OCI-LY1 (cell line): Measurements from ENCODE around the gene OR9A2.

Experiments
- H2AFZ ChIP-seq: fragments of 200-600 bp; sonication (generic), shearing (Covaris generic); 2 replicates; pipeline ENCODE4 v1.6.0; 2014; ENCODE audit warnings: antibody characterized with exemption, mild to moderate bottlenecking, low read length
- H3F3A ChIP-seq: fragments of 200-600 bp; sonication (generic), shearing (Covaris generic); 2 replicates; pipeline ENCODE4 v1.6.0; 2014; ENCODE audit warnings: mild to moderate bottlenecking, antibody characterized with exemption, low read length, moderate library complexity; ENCODE audit not compliant: insufficient read depth
- H3K27ac ChIP-seq: fragments of 200-600 bp; sonication (generic); 2 replicates; pipeline ENCODE4 v1.5.1; 2014; ENCODE audit warnings: low read length, mixed run types, mild to moderate bottlenecking, low read depth; ENCODE audit not compliant: poor library complexity, severe bottlenecking
- H3K27me3 ChIP-seq: fragments of 200-600 bp; sonication (generic); 2 replicates; pipeline ENCODE4 v1.6.0; 2014; ENCODE audit warnings: antibody characterized with exemption, mild to moderate bottlenecking, low read length, moderate library complexity; ENCODE audit not compliant: insufficient read depth
- H3K36me3 ChIP-seq: fragments of 200-600 bp; sonication (generic); 2 replicates; pipeline ENCODE4 v1.6.1; 2014; ENCODE audit warnings: mild to moderate bottlenecking, antibody characterized with exemption, low read length, moderate library complexity, mixed read lengths; ENCODE audit not compliant: insufficient read depth
- H3K4me1 ChIP-seq: fragments of 200-600 bp; sonication (generic); 2 replicates; pipeline ENCODE4 v1.5.1; 2014; ENCODE audit warnings: mild to moderate bottlenecking, low read length, moderate library complexity; ENCODE audit not compliant: insufficient read depth, severe bottlenecking
- H3K4me2 ChIP-seq: fragments of 200-600 bp; sonication (generic), shearing (Covaris generic); 2 replicates; pipeline ENCODE4 v1.6.1; 2014; ENCODE audit warnings: low read length
- H3K4me3 ChIP-seq: fragments of 200-600 bp; sonication (generic); 2 replicates; pipeline ENCODE4 v1.5.1; 2014; ENCODE audit warnings: low read length, low read depth, mild to moderate bottlenecking, mixed read lengths; ENCODE audit not compliant: poor library complexity, severe bottlenecking
- H3K79me2 ChIP-seq: fragments of 200-600 bp; shearing (Covaris generic); 2 replicates; pipeline ENCODE4 v1.6.1; 2016; ENCODE audit warnings: mixed run types, low read length, mixed read lengths; ENCODE audit not compliant: insufficient read depth
- H3K9ac ChIP-seq: fragments of 200-600 bp; sonication (generic), shearing (Covaris generic); 2 replicates; pipeline ENCODE4 v1.6.1; 2014; ENCODE audit warnings: mild to moderate bottlenecking, low read length, mixed read lengths
- H3K9me2 ChIP-seq: fragments of 200-600 bp; sonication (generic), shearing (Covaris generic); 2 replicates; pipeline ENCODE4 v1.6.1; 2014; ENCODE audit warnings: low read depth, mild to moderate bottlenecking, low read length, mixed read lengths
- H3K9me3 ChIP-seq: fragments of 200-600 bp; shearing (Covaris generic); 2 replicates; pipeline ENCODE4 v1.6.1; 2014; ENCODE audit warnings: low read length, mixed read lengths
- H4K20me1 ChIP-seq: fragments of 200-600 bp; sonication (generic), shearing (Covaris generic); 2 replicates; pipeline ENCODE4 v1.6.0; 2016; ENCODE audit warnings: mild to moderate bottlenecking, low read length; ENCODE audit not compliant: insufficient read depth
- CTCF ChIP-seq: fragments of 200-600 bp; sonication (generic), shearing (Covaris generic); IDR thresholded peaks from 2 replicates; pipeline ENCODE4 v1.5.1; 2017; ENCODE audit warnings: mild to moderate bottlenecking, antibody characterized with exemption, low read length, moderate library complexity, mixed read lengths
- EZH2 ChIP-seq: fragments of 200-600 bp; sonication (generic), shearing (Covaris generic); IDR thresholded peaks from 2 replicates; pipeline ENCODE4 v1.8.0; 2017; ENCODE audit warnings: borderline replicate concordance, mixed run types, mild to moderate bottlenecking, antibody characterized with exemption, low read length, moderate library complexity, mixed read lengths

Gene OR9A2

GRCh38 chr7:143055754-143056153 lies 28.8 kb upstream of the OR9A2 start:
- Histone ChIP-seq H3K27ac (no peak overlapping the region), H3K27me3 (no peaks in the 10 kb centered on the region), H4K20me1 (no peaks in the 10 kb centered on the region), H2AFZ (no peak overlapping the region), H3K4me1 (no peaks in the 10 kb centered on the region), H3F3A (no peaks in the 10 kb centered on the region), H3K9me2 (no peaks in the 10 kb centered on the region), H3K4me3 (no peak overlapping the region), H3K9ac (no peak overlapping the region), H3K79me2 (no peaks in the 10 kb centered on the region), H3K9me3 (no peaks in the 10 kb centered on the region), H3K4me2 (no peak overlapping the region), H3K36me3 (no peaks in the 10 kb centered on the region)
- TF ChIP-seq EZH2 (no peak), CTCF (no peak)

- Histone ChIP-seq H3K36me3 (no peaks in the 10 kb centered on the region), H3F3A (no peaks in the 10 kb centered on the region), H3K27me3 (no peaks in the 10 kb centered on the region), H3K9ac (no peak overlapping the region), H4K20me1 (no peaks in the 10 kb centered on the region), H3K9me2 (no peaks in the 10 kb centered on the region), H3K4me1 (no peaks in the 10 kb centered on the region), H3K4me2 (no peak overlapping the region), H3K4me3 (no peak overlapping the region), H3K27ac (no peak overlapping the region), H3K9me3 (no peaks in the 10 kb centered on the region), H2AFZ (no peak overlapping the region), H3K79me2 (no peaks in the 10 kb centered on the region)
- TF ChIP-seq EZH2 (no peak), CTCF (no peak)
Observed at GRCh38 chr7:143054621-143055020, 27.7 kb upstream of the OR9A2 start.

- Histone ChIP-seq H3K27me3 (no peaks in the 10 kb centered on the region), H3K36me3 (no peaks in the 10 kb centered on the region), H3K4me3 (no peak within 1 kb of the TSS), H3K9me3 (no peaks in the 10 kb centered on the region), H3K27ac (no peak within 1 kb of the TSS), H3K4me2 (no peak within 1 kb of the TSS), H2AFZ (no peak within 1 kb of the TSS), H3K9me2 (no peaks in the 10 kb centered on the region), H3K4me1 (no peaks in the 10 kb centered on the region), H4K20me1 (no peaks in the 10 kb centered on the region), H3K79me2 (no peaks in the 10 kb centered on the region), H3K9ac (no peak within 1 kb of the TSS), H3F3A (no peaks in the 10 kb centered on the region)
- no peak for TF ChIP-seq EZH2
- TF ChIP-seq CTCF = no peak
Observed at GRCh38 chr7:143052041-143052440, 25.1 kb upstream of the OR9A2 start, which contains the start of gene OR6V1. TSS of gene OR6V1 (plus strand) at chr7:143052341. CDS start at chr7:143052341, 0 bp downstream.
